Measurements from ENCODE around the gene ROCK2. TPM values are rescaled to one million over a fixed set of nuclear protein-coding genes. Genes with fewer than 3 reads are reported as not detected.

The ROCK2 gene
- 33.6 and 36.7 TPM in 2 replicates for total RNA-seq (2014; rRNA removed; shearing (Covaris generic))

DNA sequence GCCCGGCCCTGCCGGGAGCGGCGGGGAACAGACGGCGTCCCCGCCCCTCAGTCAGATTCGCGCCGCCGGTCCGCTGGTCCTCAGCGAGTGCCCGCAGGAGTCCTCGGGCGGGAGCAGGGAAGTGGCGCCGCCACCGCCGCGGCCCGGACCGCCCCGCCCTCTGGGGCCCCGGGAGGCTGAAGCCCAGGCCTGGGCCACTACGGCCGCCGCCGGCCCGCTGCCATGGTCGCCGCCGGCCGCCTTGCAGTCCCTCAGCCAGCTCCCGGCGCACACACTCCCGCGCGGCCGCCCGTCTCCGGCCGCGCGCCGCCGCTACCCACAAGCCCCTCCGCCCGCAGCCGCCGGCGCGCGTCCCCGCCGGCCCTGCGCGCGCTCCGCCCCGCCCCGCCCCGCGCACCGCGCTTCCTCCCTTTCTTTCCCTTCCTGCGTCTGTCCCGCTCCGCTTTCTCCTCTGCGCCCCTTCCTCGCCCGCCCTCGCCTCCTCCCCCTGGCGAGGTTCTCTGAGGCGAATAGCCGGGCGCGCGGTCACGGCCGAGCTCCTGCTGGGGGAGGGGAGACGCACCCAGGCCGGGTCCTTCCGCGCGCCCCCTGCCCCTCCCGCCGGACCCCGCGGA is at the start of gene ROCK2:
Gene ROCK2 (minus strand): TSS at position 295 of the 614 bp plus-strand sequence. CDS start 500 bp downstream, outside the sequence.
- DNase-seq (ENCODE audit: low read depth), result peak; percentile 93

DNA sequence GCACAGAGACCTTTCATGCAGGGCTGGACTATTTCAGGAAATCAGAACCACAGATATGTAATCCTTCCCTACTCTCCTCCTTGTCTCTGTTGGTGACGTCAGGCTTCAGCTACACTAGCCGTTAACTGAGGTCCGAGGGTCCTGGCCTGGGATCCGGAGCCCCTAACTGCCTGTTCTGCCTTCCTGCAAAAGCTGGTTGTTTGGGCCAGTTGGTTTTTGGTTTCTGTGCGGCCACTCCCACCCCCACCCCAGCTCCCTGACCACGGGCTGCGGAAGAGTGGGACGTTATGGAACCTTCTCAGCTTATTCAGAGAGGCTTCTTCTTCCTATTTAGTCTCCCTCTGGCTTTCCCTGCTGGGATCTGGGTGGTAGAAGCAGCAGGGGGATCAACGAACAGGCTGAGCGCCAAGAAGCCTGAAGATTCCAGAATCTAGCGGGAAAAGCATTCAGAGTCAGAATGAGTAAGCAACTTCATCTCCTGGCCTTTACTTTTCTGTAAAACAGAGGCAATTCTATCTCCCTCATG is 49.3 kb upstream of the ROCK2 start:
- peak; percentile 49 for DNase-seq (ENCODE audit: low read depth)

DNA sequence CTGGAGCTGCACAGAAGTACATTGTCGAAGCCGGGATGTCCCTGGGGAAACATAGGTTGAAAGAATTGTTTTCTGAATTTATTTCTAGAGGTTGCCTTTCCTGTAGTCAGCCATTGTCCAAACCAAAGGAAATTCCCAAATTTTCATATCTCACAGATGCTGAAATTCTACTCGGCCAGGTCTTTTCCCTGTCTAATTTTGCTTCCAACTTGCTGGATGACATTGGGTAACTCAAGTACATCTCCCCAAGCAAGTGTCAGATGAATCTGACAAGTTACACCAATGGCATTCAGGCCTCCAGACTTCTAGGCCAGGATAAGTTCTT is 47.5 kb upstream of the ROCK2 start:
- no peak for DNase-seq (ENCODE audit: low read depth)

DNA sequence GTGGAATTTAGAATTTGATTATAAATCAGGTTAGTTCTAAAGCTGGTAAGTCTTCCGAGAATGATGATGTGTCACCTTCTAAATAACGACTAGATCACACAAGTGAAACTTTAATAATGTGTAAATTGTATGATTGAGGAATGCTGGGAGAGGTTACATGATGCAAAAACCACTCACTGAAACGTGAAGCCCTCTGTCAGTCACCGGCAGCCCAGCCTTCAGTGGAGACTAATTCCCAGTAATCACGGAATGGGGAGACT is 45.9 kb upstream of the ROCK2 start:
- no peak for DNase-seq (ENCODE audit: low read depth)

DNA sequence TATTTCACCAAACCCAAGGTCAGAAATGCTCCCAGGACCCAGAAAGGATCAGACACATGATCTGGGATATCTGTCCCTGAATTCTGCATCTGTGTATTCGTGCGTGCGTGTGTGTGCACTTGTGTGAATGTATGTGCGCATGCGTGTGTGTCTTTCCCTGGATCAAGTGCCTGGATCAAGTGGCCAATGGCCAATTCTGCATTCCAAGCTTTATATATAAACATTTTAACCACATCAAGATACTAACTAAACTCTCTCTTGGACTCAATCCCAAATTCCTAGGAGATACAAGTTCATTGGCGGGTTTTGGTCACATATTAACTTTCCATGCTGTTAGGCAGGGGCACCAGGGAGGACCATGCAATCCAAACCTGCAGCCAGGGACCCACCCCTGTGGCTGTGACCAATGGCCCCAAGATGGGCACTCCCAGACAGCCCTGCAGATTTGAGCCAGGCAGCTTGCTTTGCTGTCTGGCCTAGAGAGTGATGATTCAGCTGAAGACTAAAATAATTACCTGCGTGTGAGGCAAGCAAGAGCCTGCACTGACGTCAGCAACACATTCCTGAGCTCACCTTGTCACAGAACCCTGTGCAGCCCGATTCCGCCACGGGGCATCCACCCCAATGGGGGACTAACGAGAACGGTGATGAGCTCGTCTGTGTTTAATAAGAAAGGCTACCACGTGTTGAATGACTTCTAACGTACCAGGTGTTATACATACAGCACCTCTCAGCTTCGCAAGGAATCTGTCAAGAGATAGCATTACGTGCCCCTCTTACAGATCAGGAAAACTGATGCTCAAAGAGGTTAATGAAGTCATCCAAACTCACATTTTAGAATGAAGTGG is 45.3 kb upstream of the ROCK2 start:
- DNase-seq (ENCODE audit: low read depth), result peak; percentile 55

DNA sequence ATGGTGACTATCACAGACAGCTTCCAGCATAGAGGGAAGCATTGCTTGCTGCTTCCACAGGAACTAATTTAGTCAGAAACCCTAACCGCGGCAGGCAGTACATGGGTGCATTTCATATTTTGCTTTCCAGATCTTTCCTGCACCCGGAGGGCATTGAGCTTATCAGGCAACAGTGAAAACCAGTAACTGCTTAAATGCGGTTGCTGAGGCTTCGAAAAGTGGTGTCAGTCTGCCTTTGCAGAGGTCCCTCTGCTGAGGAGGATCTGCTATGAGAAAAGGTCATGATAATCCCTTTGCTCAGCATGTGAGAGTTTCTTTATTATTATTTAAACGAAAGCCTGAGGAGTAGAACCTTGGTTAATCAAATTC is 44.6 kb upstream of the ROCK2 start:
- no peak for DNase-seq (ENCODE audit: low read depth)

DNA sequence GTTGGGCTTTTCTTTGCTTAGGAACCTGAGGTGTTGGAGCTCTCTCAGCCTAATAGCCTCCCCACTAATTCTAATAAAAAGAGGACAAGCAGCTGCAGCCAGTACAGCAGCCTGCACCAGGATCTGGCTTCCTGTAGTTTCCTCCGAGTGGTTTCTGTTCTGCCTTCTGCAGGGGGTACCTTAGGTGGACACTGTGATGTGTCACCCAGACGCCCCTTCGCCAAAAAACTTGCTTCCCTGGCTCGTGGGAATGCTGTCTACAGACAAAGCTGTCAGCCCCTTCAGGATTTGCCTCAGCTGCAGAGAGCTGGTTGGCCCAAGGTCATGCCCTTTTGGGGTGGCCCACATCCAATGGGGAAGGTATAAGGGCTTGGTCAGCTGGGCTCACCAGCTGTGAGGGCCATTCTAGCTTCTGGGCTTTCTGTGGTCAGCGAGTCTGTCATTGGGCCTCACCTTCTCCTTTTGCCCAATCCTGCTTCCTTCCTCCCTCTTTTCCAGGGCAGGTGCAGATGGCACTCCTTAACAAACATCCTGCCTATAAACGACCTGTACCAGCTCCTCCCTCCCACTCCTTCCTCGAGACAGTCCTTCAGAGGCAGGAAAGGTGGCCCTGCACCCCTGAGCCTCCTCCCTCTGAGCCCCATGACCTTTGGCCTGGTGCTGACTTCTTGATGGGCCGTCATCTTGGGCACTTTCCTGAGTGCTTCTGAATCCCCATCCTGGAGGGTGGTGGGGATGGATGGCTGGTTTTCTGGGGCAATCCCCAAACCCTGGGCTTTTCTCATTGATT is 44.0 kb upstream of the ROCK2 start:
- DNase-seq (ENCODE audit: low read depth), result no peak

DNA sequence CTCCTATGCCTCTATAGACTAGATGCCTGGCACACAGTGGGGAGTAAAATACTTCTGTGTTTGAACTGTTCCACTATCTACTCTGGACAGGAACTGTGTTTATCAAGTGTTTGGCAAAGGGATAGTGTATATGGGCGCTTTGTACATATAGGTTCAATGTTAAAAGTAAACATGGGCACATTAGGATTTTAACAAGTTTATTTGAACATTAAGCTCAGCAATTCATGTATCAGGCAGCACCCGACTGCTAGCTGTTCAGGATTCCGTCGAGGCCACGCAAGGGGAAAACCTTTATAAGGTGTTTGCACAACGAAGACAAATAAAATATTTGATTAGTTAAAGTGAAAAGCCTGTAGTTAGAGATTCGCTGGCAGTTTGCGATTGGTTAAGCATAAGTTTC is 43.4 kb upstream of the ROCK2 start:
- no peak for DNase-seq (ENCODE audit: low read depth)

DNA sequence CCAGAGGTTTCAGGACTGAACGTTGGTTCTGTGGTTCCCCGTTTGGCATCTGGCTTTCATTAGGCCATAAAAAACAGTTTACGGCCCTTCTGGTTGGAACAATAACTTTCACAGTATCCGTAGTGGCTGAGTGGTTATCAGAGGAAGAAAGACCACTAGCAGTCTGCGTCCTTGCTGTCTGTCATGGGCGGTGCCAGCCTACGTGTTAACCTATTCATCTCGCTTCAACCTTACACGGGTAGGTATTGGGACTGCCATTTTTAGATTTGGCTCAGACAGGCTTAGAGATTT is 42.6 kb upstream of the ROCK2 start:
- peak; percentile 33 for DNase-seq (ENCODE audit: low read depth)

DNA sequence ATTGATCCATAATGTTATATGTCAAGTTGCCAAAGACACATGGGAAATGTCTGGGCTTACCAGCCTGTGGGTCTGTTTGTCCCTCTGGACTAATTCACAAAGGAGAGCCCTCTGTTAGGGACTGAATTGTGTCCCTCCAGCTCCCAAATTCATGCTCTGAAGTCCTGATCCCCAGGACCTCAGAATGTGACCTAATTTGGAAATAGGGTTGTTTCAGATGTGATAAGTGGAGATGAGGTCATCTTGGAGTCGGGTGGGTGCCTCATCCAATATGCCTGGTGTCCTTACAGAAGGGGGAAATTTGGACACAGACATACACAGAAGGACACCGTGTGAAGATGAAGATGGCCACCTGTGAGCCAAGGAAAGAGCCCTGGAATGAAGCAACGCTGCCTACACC is 41.4 kb upstream of the ROCK2 start:
- DNase-seq (ENCODE audit: low read depth), result peak; percentile 30

DNA sequence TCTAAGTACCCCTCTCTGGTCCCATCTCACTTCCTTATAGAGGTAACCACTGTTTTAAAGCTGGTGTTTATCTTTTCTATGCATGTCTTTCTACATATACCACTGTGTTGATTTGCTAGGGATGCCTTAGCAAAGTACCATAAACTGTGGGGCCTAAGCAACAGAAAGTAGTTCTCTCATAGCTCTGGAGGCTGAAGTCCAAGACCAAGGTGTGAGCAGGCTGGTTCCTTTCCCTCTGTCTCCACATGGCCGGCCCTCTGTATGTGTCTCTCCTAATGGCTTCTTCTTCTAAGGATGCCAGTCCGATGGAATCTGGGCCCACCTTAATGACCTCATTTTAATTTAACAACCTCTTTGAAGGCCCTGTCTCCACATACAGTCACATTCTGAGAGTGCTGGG is 40.8 kb upstream of the ROCK2 start:
- no peak for DNase-seq (ENCODE audit: low read depth)

DNA sequence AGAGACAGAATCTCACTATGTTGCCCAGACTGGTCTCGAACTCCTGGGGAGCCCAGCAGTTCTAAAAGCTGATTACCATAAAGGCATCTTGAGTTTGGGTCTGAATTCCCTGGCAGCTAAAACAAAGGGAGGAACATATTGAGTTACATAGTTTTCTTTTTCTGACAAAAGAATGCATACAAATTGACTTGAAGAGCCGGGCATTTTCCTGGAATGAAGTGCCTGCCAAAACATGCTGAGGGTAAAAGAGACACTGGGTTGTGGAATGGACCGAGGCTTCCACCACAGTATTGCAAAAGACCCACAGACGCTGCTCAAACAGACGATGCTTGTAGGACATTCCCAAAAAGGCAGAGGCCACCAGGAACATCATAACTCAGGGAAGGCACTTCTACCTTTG is 35.1 kb upstream of the ROCK2 start:
- DNase-seq (ENCODE audit: low read depth), result no peak

DNA sequence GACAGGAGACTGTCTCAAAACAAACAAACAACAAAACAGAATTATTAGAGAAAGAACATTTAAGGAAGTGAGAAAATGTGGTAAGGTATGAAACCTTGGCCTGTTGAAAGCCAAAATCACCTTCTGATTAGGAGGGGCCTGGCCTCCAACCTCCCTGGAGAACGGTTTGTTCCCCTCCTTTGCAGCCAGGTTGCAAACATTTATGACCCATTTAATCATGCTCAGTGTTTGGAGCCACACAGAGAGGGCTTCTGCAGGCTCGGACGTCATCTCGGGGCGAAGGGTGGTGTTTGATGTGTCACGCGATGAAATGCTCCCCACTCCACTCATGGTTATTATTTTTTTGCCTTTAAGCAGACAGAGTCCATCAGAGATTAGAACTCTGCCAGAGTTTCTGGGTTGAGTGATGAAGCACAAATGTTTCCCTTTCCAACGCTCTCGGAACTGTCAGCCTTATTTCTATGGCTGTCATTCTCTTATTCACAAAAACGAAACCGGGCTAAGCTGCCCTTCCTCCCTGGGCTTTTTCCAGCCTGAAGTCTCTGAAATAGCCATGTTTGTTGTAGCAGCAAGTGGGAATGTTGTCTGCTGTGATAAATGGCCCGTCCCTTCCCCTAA is 33.6 kb upstream of the ROCK2 start:
- no peak for DNase-seq (ENCODE audit: low read depth)

DNA sequence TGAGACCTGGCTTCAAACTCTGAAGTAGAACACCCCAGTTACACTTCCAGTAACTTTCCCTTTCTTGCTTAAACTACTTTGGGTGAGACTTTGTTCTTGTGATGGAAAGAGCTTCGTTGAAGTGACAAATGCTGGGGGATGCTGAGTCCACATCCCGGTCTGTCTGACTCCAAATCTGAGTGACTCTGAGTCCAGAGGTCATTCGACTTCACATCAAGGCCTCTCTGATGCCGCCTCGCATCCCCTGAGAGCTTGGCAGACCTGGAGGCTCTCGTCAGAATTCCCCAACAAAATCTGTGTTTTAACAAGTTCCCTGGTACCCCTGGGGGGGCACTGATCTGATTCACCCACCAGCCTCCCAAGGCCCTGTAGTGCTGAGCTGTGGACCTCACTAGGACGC is 31.6 kb upstream of the ROCK2 start:
- no peak for DNase-seq (ENCODE audit: low read depth)

DNA sequence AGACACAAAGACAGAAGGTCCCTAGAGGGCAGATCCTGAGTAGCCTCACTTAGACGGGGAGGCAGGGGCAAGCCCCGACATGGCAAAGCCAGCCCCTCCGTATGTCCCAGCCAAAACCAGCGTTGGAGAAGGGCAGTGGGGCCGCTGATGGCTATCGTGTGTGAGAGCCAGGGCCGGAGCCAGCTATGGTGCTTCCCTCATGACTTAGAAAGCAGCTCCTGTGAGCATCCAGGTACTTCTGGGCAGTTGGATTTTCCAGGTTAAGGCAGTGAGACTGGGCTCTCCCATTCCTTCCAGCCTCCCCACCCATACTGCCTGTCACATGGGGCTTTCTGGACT is 31.2 kb upstream of the ROCK2 start:
- DNase-seq (ENCODE audit: low read depth), result no peak

DNA sequence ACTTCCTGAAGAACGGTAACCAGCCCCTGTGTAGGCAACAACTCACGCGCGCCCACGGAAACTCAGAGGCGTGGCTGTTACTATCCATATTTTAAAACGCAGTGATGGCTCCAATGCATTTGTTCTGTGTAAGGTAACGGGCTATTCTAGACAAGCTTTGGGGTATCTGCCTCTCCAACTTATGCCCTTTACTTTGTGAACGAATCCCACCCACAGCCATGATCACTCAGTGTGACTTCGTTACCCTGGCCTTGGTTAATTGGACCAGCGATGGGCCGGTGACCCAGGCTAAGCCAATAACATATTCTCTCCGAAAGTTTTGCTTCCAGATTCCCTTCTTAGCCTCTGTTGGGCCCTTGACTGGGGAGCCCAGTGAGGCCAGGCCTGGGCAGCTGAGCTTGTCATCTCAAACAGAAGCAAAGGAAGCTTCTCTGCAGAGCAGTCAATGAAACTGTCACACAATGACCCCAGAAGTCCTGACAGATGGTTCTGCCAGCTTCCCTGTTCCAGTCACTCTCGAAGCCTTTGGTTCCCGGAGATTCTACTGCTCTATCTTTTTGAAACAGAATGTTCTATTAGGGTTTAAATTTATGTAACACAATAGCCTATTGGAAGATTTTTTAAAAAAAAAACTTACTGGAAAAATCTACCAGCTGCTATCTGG is 30.7 kb upstream of the ROCK2 start:
- no peak for DNase-seq (ENCODE audit: low read depth)

DNA sequence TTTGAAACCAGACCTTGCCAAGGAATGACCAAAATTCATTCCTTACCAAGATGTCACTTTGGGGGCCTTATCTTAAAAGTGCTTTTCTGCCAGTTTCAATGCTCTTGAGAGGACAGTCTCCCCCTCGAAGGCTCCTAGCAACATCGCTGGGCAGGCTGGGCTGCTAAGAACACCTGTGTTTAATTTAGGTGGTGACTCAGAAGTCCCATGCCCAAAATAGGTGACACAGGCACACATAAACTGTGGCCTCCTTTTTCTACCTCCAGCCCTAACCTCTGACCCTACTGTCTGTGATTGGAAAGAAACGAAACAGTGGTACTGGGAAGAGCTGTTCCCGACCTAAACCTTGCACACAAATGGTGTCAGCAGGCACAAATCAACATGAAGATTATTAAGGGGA is 28.7 kb upstream of the ROCK2 start:
- no peak for DNase-seq (ENCODE audit: low read depth)

DNA sequence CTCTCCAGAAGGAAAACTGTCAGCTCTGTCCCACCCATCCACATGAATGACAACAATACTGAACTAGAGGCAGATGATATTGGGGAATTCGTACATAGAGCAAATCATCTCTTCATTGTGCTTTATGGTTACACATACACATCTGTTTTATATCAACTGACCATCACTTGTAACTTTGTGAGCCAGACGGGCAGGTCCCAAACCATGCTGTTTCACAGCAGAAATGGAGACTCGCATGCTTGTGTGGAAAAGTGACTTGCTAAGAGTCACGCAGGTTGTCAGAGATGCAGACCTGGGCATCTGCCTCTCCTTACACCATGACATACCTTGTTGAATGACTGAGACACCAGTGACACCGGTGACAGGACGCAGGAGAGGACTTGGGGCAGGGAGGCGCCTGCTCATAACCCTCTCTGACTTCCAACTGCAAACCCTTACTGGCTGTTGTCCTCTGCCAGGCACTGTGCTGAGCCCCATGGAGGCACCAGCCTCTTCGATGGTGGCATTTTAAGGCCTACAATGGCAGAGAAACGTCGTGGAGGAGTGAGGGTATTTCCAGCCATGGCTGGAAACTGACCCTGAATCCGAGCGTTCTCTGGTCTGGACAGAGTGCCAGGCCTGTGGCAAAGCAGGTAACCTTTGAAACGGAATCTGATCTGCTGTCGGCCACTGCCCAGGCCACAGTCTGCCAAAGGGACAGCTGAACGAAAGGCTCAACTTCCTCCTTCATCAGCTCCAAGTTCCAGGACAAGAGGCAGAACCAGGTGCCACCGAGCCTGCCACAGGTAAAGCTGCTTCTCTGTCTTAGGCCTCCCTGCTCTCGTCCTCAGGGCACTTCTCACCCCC is 26.9 kb upstream of the ROCK2 start:
- no peak for DNase-seq (ENCODE audit: low read depth)

DNA sequence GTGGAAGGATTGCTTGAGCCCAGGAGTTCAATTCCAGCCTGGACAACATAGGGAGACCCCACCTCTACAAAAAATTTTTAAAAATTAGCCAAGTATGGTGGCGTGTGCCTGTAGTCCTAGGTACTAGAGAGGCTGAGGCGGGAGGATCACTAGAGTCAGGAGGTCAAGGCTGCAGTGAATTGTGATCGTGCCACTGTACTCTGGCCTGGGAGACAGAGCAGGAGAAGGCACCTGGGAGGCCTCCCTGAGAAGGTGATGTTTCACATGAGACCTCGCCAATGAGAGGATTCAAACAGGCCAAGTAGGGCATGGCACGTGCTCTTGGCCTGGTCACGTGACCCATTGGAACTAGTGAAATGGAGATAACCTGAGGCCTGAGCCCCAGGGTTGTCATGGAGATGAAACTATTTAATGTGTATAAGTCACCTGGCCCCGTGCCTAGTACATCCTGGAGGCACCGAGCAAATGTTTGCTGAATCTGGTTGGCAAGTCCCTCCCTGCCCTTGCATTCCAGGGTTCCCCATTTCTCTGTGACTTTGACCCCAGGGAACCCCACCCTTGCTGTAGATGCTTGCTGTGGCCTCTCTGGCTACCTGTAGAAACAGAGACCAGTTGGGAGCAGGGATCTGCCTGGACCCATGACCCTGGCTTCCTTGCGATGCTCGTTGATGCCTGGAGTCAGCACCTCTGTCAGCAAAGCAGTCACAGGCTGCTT is 26.1 kb upstream of the ROCK2 start:
- peak; percentile 43 for DNase-seq (ENCODE audit: low read depth)

DNA sequence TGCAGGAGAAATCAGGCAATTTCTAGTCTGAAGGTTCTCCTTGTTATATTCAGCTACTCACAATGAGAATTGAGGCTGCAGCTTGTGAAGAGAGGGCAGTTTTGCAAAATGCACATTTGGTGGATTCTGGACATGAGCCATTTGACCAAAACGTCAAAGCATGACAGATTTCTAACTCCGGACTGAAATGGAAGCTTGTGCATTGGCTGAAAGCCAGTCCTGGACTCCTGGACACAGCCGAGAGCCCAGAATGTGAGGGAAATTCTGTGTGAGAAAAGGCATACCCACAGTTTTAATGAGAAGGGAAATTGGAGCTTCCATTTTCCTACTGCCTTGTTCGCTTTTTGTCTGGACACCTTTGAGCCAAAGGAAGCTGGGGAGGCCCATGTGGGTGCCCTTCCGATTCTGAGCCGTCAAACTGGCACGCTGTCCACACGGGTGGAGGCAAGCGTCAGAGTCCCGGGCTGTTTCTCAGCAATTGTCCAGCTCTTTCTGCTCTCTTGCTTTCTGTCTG is 23.7 kb upstream of the ROCK2 start:
- no peak for DNase-seq (ENCODE audit: low read depth)

Data from Daoy (cell line).